ENCODE results near the gene SPRED1.

DNA sequence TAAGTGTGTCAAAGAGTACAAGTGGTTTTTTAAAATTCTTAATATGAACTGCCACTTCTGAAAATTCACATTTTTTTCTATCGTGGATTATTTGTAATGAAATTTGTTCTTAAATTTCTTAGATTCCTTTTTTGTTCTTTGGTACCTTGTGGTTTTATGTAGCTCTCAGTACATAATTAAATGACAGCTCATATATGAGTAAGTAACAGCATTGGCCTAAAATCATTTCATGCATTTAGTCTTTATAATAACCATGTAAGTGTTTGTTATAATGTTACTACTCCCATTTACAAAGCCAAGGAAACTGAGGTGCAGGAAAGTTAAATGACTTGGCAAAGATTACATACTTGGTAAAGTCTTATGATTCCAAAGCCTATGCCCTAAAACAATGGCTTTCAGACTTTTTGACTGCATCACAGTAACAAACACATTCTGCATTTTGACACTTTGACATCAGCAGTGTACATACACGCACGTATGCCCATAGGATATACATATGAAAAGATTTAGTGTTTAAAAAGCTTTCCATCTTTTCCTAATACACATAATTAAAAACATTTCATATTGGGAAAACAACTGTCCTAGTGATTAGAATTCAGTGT, 14.9 kb downstream of the SPRED1 start:
- no peak for TF ChIP-seq SP1 (IDR thresholded peaks at IDR 0.05; ENCODE audit: low read depth, low read length)
- TF ChIP-seq, protein P1, sequence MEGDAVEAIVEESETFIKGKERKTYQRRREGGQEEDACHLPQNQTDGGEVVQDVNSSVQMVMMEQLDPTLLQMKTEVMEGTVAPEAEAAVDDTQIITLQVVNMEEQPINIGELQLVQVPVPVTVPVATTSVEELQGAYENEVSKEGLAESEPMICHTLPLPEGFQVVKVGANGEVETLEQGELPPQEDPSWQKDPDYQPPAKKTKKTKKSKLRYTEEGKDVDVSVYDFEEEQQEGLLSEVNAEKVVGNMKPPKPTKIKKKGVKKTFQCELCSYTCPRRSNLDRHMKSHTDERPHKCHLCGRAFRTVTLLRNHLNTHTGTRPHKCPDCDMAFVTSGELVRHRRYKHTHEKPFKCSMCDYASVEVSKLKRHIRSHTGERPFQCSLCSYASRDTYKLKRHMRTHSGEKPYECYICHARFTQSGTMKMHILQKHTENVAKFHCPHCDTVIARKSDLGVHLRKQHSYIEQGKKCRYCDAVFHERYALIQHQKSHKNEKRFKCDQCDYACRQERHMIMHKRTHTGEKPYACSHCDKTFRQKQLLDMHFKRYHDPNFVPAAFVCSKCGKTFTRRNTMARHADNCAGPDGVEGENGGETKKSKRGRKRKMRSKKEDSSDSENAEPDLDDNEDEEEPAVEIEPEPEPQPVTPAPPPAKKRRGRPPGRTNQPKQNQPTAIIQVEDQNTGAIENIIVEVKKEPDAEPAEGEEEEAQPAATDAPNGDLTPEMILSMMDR (IDR thresholded peaks at IDR 0.05 in 2 of 3, conservative IDR thresholded peaks at IDR 0.05 in 1 of 3; ENCODE audit: control insufficient read depth in 2 of 3, extremely low read depth in 1 of 3, insufficient read depth in 1 of 3, low read depth in 3 of 3, low read length in 3 of 3): no peak
- no peak for TF ChIP-seq NR2C2 (IDR thresholded peaks at IDR 0.05; ENCODE audit: borderline replicate concordance, control insufficient read depth, insufficient read length, low read depth)
- TF ChIP-seq HDAC6 (IDR thresholded peaks at IDR 0.05; ENCODE audit: unreplicated experiment): no peak
- no peak for TF ChIP-seq IKZF1 (conservative IDR thresholded peaks at IDR 0.05)
- TF ChIP-seq, protein P2, sequence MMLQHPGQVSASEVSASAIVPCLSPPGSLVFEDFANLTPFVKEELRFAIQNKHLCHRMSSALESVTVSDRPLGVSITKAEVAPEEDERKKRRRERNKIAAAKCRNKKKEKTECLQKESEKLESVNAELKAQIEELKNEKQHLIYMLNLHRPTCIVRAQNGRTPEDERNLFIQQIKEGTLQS (IDR thresholded peaks at IDR 0.05; ENCODE audit: borderline replicate concordance, extremely low read depth, low read depth, low read length): no peak
- TF ChIP-seq LARP7 (IDR thresholded peaks at IDR 0.05): no peak
